H1 (cell line): Measurements from ENCODE around the gene NDUFB5. TPM values are rescaled to one million over a fixed set of nuclear protein-coding genes. Genes with fewer than 3 reads are reported as not detected.

Experiments used
- CHD1 ChIP-seq: IDR thresholded peaks from 2 replicates; pipeline ENCODE4 v1.6.1; 2012; ENCODE audit warnings: low read depth, low read length, improper control_type of control experiment
- CREB1 ChIP-seq: IDR thresholded peaks from 2 replicates; pipeline ENCODE4 v1.6.1; 2012; ENCODE audit warnings: inconsistent platforms
- NANOG ChIP-seq: IDR thresholded peaks from 2 replicates; pipeline ENCODE4 v1.6.1; 2011; ENCODE audit warnings: low read length, low read depth, mild to moderate bottlenecking, inconsistent platforms; ENCODE audit not compliant: insufficient read depth, poor library complexity, severe bottlenecking
- SIN3A ChIP-seq, 2 experiments: IDR thresholded peaks in 1 of 2; conservative IDR thresholded peaks in 1 of 2; 2 replicates each; pipeline ENCODE4 v1.6.1; 2011 to 2012; ENCODE audit warnings: low read length in 2 of 2, improper control_type of control experiment in 1 of 2, low read depth in 1 of 2, mild to moderate bottlenecking in 1 of 2
- SIX5 ChIP-seq: IDR thresholded peaks from 2 replicates; pipeline ENCODE4 v1.6.1; 2011; ENCODE audit warnings: mild to moderate bottlenecking, low read depth, low read length
- TAF1 ChIP-seq: IDR thresholded peaks from 2 replicates; pipeline ENCODE4 v1.6.1; 2011; ENCODE audit warnings: mild to moderate bottlenecking, low read depth, low read length
- polyA plus RNA-seq, 7 experiments: library from polyadenylated mRNA; depleted of rRNA in 3 of 7; stranded (reverse) in 5 of 7; unstranded in 2 of 7; fragments of >200 nt in 5 of 7; fragments of 200-250 nt in 2 of 7; gene quantifications; 1 replicate in 5 of 7; 2 replicates in 1 of 7; 4 replicates in 1 of 7; pipeline versions ENCODE4 v1.2.1 to v1.2.3, GENCODE V29; 2011 to 2013; ENCODE audit warnings: missing spikeins in 2 of 7, mixed read lengths in 2 of 7
- total RNA-seq: library from RNA; stranded (reverse); fragmentation: NEBNext Ultra II Directional; extraction: Animal tissue kit (Norgen Biotek cat#: 25700); gene quantifications from 2 replicates; pipeline ENCODE4 v1.2.1, GENCODE V29; 2021

NDUFB5 gene
- total and polyA plus RNA-seq, 2 of the 8 experiments (the other 6 are each of a cell fraction or from before 2014, with no cell fraction given), result 46.1 to 85.8 TPM

GRCh38 chr3:179563271-179563783, 41.3 kb upstream of the NDUFB5 start (continued):
- 0 out of 2 replicates have a peak, but pooled peaks have one; percentile 31 for TF ChIP-seq TAF1
- no peak for TF ChIP-seq CHD1
- no peak for TF ChIP-seq NANOG
- peak; percentile 43; the same call in 1 of the 2 replicates for TF ChIP-seq CREB1
- TF ChIP-seq SIN3A (conservative IDR thresholded peaks at IDR 0.05 in 1 of 2, IDR thresholded peaks at IDR 0.05 in 1 of 2; ENCODE audit: low read depth in 1 of 2, low read length in 2 of 2), result peak; percentile 14 to 80; a peak in 2 of 4 replicates
- TF ChIP-seq SIX5, result no peak
- TF ChIP-seq, all 59 proteins: peak for 10
